IPS DF 4.7 (cell line): ENCODE results near the gene SURF6.

Experiments
- DNase-seq: peaks from one replicate; pipeline ENCODE4 v3.0.0-alpha.2; 2013; ENCODE audit warnings: low spot score; ENCODE audit errors: extremely low read depth

The SURF6 gene

DNA sequence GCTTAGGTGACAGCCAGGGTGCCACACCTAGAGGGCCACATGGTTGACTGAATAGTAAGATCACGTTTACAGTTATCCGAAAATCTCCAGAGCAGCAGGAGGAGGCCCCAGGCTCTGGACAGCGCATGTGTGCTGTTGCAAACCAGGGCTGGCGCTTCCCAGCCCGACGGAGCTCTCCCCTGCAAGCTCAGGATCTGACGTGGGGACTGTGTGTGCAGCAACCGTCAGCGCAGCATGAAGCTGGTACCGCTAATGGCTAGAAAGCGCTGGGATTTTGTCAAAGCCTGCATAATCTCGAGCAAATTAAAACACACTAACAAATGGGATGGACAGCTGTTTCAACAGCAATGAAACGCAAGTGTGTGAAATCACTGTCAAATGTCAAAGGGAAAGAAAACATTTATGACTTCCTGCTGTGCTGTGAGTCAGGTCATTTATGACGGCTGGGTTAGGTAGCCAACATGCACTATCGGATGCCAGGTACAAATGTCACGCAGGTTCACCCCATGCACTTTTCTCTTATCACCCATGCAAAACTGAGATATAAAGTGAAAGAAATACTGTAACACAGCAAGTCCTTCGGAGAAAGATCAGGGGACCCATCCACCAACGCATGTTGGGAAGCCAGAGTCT lies 32.4 kb upstream of the SURF6 start:
- DNase-seq = no peak

DNA sequence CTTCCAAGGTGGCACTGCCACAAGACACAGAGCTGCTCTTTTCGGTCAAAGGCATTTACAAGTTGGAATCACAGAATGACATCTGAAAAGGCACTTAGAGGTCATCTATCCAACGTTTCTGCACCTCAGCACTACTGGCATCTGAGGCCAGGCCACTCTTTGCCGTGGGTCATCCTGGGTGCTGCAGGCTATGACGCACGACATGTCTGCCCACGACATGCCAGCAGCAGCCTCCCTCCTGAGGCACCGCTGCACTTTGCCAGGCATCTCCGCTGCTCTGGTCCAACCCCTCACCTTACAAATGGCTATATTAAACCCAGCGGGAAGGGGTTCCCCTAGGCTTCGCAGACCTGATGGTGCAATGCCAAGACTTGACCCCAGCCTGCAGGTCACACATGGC lies 31.8 kb upstream of the SURF6 start:
- no peak for DNase-seq

DNA sequence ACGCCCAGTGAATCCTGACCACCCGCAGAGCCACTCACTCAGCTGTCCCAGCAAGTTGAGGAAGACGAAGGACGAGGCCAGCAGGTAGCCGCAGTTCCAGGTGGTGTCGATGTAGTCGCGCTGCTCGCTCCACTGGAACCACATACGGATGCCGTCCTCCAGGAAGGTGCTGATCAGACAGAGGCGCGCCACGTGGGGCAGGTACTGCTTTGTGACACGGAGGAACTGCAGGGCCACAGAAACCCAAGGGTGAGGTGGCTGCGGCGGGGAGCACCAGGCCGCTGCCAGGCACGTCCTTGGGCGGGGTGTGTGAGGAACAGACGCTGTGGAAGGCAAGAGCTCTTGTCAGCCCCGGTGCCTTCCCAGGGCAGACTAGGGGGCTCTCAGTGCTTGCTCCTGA lies 31.2 kb upstream of the SURF6 start:
- no peak for DNase-seq

DNA sequence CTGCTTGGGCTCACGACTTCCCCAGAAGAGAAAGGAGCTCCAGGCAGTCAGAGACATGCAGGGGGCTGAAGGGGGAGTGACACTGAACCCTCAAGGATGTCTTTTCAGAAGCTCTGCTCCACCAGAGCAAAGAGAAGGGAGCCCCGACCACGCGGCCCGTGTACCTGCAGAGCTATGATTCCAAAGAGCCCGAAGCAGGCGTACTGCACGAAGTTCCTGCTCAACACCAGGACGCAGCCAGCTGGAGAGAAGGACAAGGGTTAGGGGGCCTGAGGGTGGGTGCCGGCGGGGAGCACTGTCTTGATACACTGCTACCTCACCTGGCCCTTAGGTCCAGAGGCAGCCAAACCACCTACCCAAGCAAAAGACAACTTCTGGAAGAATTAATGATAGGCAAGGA lies 30.4 kb upstream of the SURF6 start:
- DNase-seq = no peak

DNA sequence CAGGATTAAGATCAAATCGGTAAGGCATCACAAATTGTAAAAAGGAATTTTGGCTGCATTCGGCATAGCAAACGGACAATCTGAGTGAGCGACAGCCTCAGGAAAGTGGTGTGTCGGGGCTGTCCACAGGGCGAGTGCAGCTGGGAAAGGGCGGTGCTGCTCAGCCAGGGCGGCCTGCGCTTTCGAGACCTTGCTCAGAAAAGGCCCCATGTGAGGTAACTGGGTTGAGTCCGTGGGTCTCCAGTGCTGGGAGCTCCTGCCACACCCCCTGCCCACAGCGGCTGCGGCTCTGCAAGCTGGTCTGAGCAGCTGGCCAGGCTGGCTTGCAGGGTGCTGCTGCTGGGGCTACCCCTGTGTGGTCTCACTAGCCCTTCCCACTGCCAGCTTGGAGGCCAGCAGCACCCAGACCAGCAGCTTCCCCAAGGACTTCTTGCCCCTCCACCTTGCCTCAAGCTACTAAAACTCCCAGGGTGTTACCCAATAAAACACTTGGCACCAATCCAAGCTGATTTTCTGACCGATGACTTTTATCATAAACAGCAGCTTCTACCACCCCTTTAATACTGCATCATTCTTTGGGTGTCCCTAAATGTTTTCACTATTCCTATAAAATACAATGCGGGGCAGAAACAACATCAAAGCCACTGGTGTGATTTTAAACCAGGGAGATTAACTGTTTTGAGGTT lies 26.5 kb upstream of the SURF6 start:
- no peak for DNase-seq

DNA sequence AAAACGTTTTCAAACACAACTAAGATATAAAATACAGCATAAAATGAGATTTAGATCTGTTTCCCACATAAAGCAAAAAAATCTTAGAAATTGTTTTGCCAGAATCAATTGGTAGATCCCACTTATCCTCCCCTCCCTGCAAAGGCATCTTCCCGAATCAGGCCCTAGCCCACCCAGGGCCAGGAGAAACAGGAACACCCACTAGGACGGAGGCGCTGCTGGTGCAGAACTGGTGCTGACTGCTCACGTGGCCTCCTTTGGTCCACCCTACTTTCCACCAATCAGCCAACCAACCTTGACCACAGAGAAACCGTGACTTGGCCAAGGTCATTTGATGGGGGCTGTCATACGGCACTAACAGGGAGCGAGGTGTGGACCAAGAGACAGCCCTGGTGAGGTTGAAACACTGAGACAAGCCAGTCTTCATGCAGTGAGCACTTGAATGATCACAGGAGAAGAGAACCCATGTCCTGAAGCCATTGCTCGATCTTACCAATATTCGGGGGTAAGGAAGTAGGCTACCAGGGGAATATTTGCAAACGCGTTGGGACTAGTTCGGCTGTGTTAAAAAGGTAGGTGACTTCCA lies 25.6 kb upstream of the SURF6 start:
- DNase-seq = no peak

DNA sequence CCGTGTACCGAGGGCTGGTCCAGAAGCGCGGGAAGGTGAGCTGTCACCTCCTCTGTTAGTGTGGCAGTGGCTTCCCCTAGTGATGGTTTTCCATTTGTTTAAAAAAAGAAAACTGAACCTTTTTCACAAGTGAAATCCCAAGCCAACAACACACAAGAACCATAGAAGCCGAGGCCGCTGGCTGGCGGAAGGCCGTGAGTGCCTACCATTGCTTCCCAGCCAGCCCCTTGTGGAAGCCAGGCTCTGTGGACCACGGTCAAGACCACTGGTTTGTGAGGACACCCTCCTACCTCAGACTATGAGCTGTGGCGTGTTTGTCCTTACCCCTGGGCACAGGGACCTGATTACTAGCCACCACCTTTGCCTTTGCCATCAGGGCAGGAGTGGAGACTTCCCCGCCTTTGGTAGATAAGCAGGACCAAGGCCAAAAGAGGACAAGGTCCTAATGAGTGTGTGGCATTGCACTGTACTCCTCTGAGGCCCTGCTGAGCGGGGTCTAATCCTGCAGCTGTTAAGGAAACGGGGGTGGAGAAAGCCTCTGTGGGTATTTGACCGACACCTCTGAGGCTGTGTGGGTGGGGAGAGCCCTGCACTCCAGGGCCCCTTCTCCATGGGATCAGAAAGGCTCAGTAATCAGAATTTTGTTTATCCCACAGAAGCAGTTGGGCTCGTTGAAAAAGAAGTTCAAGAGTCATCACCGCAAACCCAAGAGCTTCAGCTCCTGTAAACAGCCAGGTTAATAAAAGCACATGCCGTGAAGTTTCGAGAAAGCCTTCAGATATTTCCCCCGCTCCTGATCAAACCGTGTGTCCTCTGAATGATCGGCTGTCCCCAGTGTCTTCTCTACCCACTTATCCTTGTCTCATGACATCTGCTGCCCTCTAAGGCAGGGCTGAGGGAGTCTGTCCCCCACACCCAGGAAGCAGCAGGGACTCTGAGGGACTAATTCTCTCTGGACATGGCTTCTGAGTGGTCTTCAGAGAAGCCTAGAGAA lies 24.7 kb upstream of the SURF6 start:
- no peak for DNase-seq

DNA sequence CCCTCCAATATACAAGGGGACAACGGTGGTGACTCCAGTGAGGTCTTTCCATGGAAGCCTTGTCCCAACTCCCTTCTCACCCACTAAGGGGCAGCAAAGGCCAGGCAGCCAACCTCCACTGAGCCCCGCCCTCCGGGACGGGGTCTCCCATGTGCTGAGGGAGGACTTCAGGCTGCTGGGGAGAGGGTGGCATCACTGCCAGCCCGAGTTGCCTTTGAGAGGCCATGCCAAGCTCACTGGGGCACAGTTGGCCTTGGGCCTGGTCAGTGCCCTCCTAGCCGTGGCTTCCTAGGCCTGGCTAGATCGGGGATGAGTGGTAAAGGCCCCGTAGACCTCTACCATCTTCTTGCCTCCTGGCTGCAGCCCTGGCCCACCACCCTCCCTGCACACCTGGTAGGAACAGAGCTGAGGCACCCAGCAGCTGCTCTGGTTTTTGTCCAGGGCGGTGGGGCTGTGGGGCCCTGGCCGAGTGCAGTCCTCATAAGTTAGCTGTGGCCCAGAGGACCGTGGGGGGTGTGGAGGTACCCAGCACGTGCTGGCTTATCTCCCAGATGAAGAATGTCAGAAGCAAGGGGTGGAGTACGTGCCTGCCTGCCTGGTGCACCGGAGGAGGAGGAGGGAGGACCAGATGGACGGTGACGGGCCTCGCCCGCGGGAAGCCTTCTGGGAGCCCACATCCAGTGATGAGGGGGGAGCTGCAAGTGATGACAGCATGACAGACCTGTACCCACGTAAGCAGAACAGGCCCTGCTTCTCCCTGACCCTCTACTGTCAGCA lies 23.6 kb upstream of the SURF6 start:
- no peak for DNase-seq

DNA sequence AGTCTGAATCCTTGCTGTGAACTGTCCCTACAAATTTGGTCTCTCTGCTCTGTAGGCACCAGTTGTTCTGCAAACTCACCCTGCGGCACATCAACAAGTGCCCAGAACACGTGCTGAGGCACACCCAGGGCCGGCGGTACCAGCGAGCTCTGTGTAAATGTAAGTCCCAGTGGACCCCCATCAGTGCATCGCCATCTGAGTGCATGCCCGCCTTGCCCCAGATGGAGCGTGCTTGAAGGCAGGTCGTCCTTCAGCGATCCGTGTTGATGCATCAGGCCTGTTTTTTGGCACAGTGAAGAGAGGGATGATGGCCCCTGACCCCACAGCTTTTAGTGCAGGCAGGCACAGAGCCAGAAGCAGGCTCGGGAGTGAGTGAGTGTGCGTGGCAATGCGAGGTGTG lies 21.7 kb upstream of the SURF6 start:
- no peak for DNase-seq

DNA sequence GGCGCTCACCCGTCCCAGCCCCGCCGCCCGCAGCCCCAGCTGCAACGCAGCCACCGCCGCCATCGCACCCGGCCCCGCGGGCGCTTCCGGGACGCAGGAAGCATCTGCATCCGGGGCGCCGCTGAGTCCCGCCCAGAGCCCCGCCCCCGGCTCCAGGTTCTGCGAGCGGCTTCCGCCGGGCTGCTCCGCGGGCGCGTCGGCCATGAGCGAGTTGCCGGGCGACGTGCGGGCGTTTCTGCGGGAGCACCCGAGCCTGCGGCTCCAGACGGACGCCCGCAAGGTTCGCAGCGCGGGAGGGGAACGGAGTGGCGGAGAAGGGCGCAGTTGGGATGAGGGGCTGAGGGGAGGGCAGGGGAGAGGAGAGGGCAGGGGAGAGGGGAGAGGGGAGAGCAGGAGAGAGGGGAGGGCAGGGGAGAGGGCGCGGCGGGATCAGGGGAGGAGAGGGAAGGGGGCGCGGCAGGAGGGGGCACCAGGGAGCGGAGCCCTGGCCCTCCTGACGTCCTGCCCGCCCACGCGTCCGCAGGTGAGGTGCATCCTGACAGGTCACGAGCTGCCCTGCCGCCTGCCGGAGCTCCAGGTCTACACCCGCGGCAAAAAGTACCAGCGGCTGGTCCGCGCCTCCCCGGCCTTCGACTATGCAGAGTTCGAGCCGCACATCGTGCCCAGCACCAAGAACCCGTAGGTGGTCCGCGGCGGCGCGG lies 20.6 kb upstream of the SURF6 start, which contains the start of the genes SURF1 and SURF2:
SURF1 (minus strand) TSS at position 97 of the 701 bp plus-strand sequence; CDS start at position 63, 34 bp downstream.
SURF2 (plus strand) TSS at position 160 of the 701 bp plus-strand sequence; CDS start at position 203, 43 bp downstream.
- no peak for DNase-seq

DNA sequence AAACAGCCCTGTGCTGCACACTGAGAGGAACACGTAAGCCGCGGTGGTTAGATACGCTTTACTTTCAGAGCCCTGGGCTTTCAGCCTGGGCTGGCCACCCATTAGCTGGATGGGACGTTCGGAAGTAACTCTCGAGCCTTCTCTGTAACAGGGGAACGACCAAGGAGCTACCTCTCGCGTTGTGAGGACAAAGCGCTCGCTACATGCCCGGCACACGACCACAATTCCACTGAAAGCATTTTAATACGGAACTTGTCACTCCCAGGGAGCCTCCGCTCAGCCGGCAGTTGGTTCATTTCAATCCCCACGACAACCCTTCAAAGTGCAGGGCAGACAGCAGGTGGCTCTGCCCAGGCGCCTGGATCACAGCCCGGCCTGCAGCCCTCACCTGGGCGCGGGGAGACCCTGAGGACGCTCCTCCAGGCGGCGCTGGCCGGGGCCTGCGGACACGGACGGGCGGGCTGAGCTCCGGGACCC lies 19.9 kb upstream of the SURF6 start:
- DNase-seq = no peak

DNA sequence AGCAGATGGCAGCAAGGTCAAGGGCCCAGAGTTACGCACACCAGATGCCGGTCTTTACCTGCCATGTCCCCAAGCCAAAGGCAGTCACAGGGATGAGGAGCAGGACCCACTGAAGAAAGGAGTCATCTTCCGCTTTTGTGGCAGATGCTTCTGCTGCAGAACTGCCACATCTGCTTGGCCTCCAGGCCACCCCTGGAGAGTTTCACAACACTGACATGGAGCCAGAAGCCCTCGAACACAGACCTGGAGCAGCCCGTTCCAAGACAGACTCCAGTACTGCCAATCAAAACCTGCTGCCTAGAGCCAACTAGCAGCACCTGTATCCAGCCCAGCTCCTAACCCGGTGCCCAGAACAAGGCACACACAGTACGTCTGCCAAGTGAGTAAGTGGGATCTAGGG lies 18.8 kb upstream of the SURF6 start:
- DNase-seq = no peak

DNA sequence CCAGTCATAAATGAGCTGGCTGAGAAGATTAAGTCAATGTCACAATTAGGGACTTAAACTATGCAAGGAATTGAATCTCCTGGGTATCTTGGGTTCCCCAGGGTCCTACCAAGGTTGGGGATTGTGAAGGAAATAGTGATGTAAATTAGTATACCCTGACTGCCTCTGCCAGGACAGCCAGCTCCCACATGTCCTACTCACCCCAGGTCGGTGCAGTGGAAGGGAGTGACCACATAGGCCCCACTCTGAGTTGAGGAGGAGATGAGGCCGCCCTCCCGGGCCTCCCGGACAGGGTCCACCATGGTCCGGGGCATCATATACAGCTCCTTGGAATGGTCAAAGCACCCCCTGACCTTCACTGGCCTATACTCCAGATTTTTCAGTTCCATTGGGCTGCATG lies 17.6 kb upstream of the SURF6 start:
- DNase-seq = no peak

DNA sequence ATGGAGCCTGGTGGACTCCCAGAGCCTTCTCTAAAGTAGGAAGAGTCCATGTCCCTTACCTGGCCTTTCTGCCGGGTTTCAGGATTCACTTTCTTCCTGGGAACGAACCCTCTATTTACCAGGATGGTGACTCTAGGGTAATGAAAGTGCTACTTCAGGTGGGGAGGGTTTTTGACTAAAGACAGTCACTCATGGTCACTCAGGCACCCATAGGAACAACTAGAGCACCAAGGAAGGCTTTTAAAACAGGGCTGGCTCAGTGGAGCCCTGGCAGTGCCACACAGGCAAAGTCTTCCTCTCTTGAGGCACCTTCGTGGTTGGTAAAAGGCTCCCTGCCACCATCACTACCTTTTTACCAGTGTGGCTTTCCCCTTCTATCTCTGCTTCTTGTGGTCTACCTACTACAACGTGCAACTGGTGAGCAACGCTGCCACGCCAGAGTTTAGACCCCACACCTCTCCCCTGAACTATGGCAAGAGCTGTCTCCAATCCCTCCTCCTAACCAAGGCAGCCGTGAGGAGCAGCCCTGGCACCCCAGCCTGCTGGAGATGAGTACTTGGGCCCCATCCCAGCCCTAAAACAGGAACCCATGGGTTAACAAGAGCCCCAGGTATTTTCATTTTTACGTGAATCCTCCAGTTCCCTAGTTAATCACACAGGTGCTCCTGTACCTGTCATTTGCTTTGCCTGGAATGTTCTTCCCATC lies 16.8 kb upstream of the SURF6 start:
- no peak for DNase-seq

DNA sequence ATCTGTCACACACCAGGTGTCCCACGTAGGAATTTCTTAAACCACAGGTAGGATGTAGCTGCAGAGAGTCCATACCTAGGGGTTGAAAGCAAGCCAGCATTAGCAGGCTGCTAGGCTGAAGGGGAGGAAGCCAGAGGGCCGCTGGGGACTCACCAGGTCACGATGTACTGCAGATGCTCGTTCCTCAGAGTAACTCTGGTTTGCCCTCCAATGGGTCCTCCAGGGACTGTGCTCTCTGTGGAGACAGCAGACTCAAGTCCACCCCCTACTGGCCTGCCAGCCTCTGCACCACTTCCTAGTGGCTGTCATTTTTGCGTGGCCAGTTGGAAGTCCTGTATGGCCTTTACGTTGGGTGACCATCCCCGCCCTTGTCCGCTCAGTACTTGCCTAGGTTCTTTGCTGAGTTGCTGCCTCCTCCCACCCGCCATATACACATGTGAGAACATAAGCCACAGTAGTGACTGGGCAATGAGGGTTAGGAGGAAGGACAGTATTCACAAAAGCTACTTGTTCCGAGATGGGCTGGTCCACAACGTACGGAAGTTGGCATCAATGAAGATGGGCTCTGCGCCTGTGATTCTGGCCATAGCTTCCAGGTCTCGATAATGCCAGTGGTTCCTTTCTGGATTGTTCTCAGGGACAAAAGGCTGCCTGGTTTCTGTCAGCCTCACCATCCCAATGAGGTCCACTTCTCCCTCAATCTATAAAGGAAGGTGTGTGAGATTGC lies 16.1 kb upstream of the SURF6 start:
- no peak for DNase-seq

DNA sequence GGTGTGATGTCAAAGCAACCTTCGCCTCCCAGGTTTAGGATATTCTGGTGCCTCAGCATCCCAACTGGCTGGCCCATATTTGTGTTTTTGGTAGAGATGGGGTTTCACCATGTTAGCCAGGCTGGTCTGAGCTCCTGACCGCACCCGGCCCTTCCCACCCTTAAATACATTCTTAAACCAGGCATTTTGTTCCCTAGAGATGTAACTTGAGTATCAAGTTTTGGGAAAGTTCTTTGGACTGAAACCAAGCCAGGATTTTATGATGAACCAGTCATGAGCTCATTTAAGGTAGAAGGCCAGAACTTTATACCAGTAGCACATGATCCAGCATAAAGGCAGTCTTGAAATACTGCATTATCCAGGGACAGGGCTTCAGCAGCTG lies 15.5 kb upstream of the SURF6 start:
- DNase-seq = no peak

DNA sequence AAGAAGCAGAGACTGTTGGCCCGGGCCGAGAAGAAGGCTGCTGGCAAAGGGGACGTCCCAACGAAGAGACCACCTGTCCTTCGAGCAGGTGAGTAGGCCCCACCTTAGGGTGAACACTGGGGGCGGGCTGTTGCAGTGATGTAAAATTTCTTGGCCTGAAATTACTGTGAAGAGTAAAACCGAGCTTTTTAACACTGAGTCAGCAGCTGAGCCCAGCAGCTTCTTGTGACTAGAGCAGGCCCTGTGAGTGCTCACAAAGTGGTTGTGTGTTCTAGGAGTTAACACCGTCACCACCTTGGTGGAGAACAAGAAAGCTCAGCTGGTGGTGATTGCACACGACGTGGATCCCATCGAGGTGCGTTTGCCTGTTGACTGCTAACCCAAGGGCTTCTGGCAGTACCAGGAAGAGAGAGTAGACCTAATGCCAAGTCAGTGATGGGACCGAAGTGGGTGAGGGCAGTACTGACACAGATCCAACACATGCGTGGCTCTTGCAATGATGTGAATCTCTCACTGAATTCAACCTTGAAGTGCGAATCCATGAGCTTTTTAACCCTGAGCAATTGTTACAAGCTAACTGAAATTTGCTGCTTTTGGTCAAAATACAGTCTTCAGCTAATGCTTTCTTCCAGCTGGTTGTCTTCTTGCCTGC lies 14.1 kb upstream of the SURF6 start:
- DNase-seq = no peak
